ENCODE results near the gene LTO1. TPM values are rescaled to one million over a fixed set of nuclear protein-coding genes. Genes with fewer than 3 reads are reported as not detected.

Gene LTO1
- total RNA-seq, 1 donor from 2014 or later, result 28.5 TPM

- Mint-ChIP-seq H3K27ac (no peak overlapping the region), H3K27me3 (no peaks in the 10 kb centered on the region)
These were observed 11.8 kb downstream of the LTO1 start for GRCh38 chr11:69663326-69663725.

GRCh38 chr11:69662806-69663205 lies 12.3 kb downstream of the LTO1 start:
- no peak for TF ChIP-seq CTCF (IDR thresholded peaks at IDR 0.05; ENCODE audit: unreplicated experiment)
- no peak overlapping the region for H3K27ac Mint-ChIP-seq

More at GRCh38 chr11:69663326-69663725, 11.8 kb downstream of the LTO1 start:
- TF ChIP-seq CTCF (IDR thresholded peaks at IDR 0.05; ENCODE audit: unreplicated experiment), result no peak
- DNase-seq (ENCODE audit: low spot score, unreplicated experiment), result no peak
- peaks cover 6% of the 10 kb centered on the region for H3K36me3 Mint-ChIP-seq (ENCODE audit: insufficient read depth)
- no peak overlapping the region for H3K4me3 Mint-ChIP-seq (ENCODE audit: low read depth)
- peaks cover 3% of the 10 kb centered on the region for H3K4me1 Mint-ChIP-seq (ENCODE audit: low read depth)
- no peaks in the 10 kb centered on the region for H3K9me3 Mint-ChIP-seq (ENCODE audit: low read depth)

GRCh38 chr11:69662021-69662698 lies 13.0 kb downstream of the LTO1 start:
- H3K36me3 Mint-ChIP-seq (ENCODE audit: insufficient read depth), result peaks cover 2% of the 10 kb centered on the region
- no peaks in the 10 kb centered on the region for H3K9me3 Mint-ChIP-seq (ENCODE audit: low read depth)
- H3K4me1 Mint-ChIP-seq (ENCODE audit: low read depth), result peaks cover 9% of the 10 kb centered on the region
- no peak for DNase-seq (ENCODE audit: low spot score, unreplicated experiment)
- H3K27ac Mint-ChIP-seq, result no peak overlapping the region
- H3K4me3 Mint-ChIP-seq (ENCODE audit: low read depth), result no peak overlapping the region
- peak; percentile 41 for TF ChIP-seq CTCF (IDR thresholded peaks at IDR 0.05; ENCODE audit: unreplicated experiment)
- H3K27me3 Mint-ChIP-seq, result no peaks in the 10 kb centered on the region

More at GRCh38 chr11:69662806-69663205, 12.3 kb downstream of the LTO1 start:
- no peaks in the 10 kb centered on the region for H3K27me3 Mint-ChIP-seq
- no peak for DNase-seq (ENCODE audit: low spot score, unreplicated experiment)
- H3K36me3 Mint-ChIP-seq (ENCODE audit: insufficient read depth), result peaks cover 4% of the 10 kb centered on the region
- H3K4me1 Mint-ChIP-seq (ENCODE audit: low read depth), result peaks cover 7% of the 10 kb centered on the region
- no peaks in the 10 kb centered on the region for H3K9me3 Mint-ChIP-seq (ENCODE audit: low read depth)
- no peak overlapping the region for H3K4me3 Mint-ChIP-seq (ENCODE audit: low read depth)

GRCh38 chr11:69661413-69661715 lies 13.8 kb downstream of the LTO1 start:
- no peak overlapping the region for H3K4me3 Mint-ChIP-seq (ENCODE audit: low read depth)
- peaks cover 2% of the 10 kb centered on the region for H3K36me3 Mint-ChIP-seq (ENCODE audit: insufficient read depth)
- no peak overlapping the region for H3K27ac Mint-ChIP-seq
- no peak for DNase-seq (ENCODE audit: low spot score, unreplicated experiment)
- no peak for TF ChIP-seq CTCF (IDR thresholded peaks at IDR 0.05; ENCODE audit: unreplicated experiment)
- no peaks in the 10 kb centered on the region for H3K9me3 Mint-ChIP-seq (ENCODE audit: low read depth)
- H3K27me3 Mint-ChIP-seq, result no peaks in the 10 kb centered on the region
- H3K4me1 Mint-ChIP-seq (ENCODE audit: low read depth), result peaks cover 9% of the 10 kb centered on the region

GRCh38 chr11:69660001-69660500 lies 15.1 kb downstream of the LTO1 start:
- TF ChIP-seq CTCF (IDR thresholded peaks at IDR 0.05; ENCODE audit: unreplicated experiment), result no peak
- peaks cover 9% of the 10 kb centered on the region for H3K4me1 Mint-ChIP-seq (ENCODE audit: low read depth)
- no peak overlapping the region for H3K4me3 Mint-ChIP-seq (ENCODE audit: low read depth)
- H3K27ac Mint-ChIP-seq, result no peak overlapping the region
- DNase-seq (ENCODE audit: low spot score, unreplicated experiment), result no peak
- no peaks in the 10 kb centered on the region for H3K9me3 Mint-ChIP-seq (ENCODE audit: low read depth)
- H3K27me3 Mint-ChIP-seq, result no peaks in the 10 kb centered on the region
- no peaks in the 10 kb centered on the region for H3K36me3 Mint-ChIP-seq (ENCODE audit: insufficient read depth)

All from progenitor cell of endocrine pancreas (in vitro differentiated cells).